ENCODE data around the gene PTPN22. TPM values are rescaled to one million over a fixed set of nuclear protein-coding genes. Genes with fewer than 3 reads are reported as not detected.

PTPN22 gene
- total and polyA plus RNA-seq, 9 of the 15 experiments (the other 6 are each of a cell fraction or from before 2014, with no cell fraction given) = 0.45 to 4.6 (median 1.1) TPM

DNA sequence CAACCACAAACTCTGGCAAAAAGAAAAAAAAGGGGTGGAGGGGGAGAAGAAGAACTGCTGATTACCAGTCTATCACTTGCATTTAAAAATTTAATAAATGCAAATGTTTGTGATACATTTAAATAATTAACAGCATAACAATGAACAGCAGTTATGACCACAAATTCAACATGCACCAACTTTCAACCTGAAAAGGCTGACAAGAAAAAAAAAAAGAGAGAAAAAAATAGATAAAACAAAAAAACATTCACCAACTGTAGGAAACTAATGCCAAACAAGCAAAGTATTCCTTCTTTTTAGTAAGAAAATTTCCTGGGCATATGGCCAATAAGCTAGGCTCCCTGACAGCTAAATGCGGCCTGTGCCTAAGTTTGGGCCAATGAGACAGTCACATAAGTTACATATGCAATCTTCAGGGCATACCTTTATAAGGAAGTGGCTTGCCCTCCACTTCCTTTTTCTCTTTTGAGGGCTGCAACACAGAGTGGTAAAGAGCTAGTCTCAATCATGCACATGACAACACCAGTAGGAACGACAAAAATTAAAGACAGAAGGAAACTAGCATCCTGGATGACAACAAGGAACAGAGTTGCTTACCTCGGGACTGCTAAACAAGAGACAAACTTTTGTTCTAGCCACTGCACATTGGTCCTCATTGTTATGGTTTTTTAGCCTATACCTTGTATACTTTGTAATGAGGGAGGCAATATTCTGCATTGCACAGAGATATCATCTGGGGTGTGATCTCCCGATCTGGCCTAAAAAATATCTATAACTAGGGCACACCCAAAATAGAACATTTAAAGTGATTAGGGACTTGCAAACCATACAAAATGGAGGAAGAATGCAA is 88.0 kb downstream of the PTPN22 start (continued):
- TF ChIP-seq, protein P1, sequence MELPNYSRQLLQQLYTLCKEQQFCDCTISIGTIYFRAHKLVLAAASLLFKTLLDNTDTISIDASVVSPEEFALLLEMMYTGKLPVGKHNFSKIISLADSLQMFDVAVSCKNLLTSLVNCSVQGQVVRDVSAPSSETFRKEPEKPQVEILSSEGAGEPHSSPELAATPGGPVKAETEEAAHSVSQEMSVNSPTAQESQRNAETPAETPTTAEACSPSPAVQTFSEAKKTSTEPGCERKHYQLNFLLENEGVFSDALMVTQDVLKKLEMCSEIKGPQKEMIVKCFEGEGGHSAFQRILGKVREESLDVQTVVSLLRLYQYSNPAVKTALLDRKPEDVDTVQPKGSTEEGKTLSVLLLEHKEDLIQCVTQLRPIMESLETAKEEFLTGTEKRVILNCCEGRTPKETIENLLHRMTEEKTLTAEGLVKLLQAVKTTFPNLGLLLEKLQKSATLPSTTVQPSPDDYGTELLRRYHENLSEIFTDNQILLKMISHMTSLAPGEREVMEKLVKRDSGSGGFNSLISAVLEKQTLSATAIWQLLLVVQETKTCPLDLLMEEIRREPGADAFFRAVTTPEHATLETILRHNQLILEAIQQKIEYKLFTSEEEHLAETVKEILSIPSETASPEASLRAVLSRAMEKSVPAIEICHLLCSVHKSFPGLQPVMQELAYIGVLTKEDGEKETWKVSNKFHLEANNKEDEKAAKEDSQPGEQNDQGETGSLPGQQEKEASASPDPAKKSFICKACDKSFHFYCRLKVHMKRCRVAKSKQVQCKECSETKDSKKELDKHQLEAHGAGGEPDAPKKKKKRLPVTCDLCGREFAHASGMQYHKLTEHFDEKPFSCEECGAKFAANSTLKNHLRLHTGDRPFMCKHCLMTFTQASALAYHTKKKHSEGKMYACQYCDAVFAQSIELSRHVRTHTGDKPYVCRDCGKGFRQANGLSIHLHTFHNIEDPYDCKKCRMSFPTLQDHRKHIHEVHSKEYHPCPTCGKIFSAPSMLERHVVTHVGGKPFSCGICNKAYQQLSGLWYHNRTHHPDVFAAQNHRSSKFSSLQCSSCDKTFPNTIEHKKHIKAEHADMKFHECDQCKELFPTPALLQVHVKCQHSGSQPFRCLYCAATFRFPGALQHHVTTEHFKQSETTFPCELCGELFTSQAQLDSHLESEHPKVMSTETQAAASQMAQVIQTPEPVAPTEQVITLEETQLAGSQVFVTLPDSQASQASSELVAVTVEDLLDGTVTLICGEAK (IDR thresholded peaks at IDR 0.05) = no peak
- TF ChIP-seq, protein P1 (CRISPR knock-in tag; IDR thresholded peaks at IDR 0.05) = no peak
- TF ChIP-seq ZC3H11A (IDR thresholded peaks at IDR 0.05; ENCODE audit: low read depth, low read length) (no peak), ZNF551 (CRISPR knock-in tag; IDR thresholded peaks at IDR 0.05) (no peak), ZFX (CRISPR knock-in tag; IDR thresholded peaks at IDR 0.05) (peak; percentile 69), ZKSCAN1 (IDR thresholded peaks at IDR 0.05; ENCODE audit: low read depth, low read length) (no peak), SMARCA5 (IDR thresholded peaks at IDR 0.05) (no peak), HNRNPK (IDR thresholded peaks at IDR 0.05; ENCODE audit: low read depth, low read length, poor library complexity, severe bottlenecking) (no peak), ZNF354B (CRISPR knock-in tag; IDR thresholded peaks at IDR 0.05) (no peak), SMAD3 (CRISPR knock-in tag; conservative IDR thresholded peaks at IDR 0.05) (no peak), BACH1 (tag; IDR thresholded peaks at IDR 0.05) (0 out of 2 replicates have a peak, but pooled peaks have one; percentile 59), SMARCC2 (IDR thresholded peaks at IDR 0.05; ENCODE audit: low read depth) (no peak), MAFK (IDR thresholded peaks at IDR 0.05; ENCODE audit: low read length) (no peak)
- TF ChIP-seq, protein P2, sequence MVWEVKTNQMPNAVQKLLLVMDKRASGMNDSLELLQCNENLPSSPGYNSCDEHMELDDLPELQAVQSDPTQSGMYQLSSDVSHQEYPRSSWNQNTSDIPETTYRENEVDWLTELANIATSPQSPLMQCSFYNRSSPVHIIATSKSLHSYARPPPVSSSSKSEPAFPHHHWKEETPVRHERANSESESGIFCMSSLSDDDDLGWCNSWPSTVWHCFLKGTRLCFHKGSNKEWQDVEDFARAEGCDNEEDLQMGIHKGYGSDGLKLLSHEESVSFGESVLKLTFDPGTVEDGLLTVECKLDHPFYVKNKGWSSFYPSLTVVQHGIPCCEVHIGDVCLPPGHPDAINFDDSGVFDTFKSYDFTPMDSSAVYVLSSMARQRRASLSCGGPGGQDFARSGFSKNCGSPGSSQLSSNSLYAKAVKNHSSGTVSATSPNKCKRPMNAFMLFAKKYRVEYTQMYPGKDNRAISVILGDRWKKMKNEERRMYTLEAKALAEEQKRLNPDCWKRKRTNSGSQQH (CRISPR knock-in tag; IDR thresholded peaks at IDR 0.05) = no peak
- TF ChIP-seq, protein P3, sequence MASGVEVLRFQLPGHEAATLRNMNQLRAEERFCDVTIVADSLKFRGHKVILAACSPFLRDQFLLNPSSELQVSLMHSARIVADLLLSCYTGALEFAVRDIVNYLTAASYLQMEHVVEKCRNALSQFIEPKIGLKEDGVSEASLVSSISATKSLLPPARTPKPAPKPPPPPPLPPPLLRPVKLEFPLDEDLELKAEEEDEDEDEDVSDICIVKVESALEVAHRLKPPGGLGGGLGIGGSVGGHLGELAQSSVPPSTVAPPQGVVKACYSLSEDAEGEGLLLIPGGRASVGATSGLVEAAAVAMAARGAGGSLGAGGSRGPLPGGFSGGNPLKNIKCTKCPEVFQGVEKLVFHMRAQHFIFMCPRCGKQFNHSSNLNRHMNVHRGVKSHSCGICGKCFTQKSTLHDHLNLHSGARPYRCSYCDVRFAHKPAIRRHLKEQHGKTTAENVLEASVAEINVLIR (CRISPR knock-in tag; IDR thresholded peaks at IDR 0.05) = no peak
- TF ChIP-seq, protein P4, sequence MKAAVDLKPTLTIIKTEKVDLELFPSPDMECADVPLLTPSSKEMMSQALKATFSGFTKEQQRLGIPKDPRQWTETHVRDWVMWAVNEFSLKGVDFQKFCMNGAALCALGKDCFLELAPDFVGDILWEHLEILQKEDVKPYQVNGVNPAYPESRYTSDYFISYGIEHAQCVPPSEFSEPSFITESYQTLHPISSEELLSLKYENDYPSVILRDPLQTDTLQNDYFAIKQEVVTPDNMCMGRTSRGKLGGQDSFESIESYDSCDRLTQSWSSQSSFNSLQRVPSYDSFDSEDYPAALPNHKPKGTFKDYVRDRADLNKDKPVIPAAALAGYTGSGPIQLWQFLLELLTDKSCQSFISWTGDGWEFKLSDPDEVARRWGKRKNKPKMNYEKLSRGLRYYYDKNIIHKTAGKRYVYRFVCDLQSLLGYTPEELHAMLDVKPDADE (conservative IDR thresholded peaks at IDR 0.05; ENCODE audit: control insufficient read depth, low read depth, low read length) = no peak

Data from K562 (cell line).